ENCODE measurements around the gene TNFRSF13B. TPM values are rescaled to one million over a fixed set of nuclear protein-coding genes. Genes with fewer than 3 reads are reported as not detected.

TNFRSF13B gene
- total RNA-seq, 1 donor from 2014 or later: not detected

DNA sequence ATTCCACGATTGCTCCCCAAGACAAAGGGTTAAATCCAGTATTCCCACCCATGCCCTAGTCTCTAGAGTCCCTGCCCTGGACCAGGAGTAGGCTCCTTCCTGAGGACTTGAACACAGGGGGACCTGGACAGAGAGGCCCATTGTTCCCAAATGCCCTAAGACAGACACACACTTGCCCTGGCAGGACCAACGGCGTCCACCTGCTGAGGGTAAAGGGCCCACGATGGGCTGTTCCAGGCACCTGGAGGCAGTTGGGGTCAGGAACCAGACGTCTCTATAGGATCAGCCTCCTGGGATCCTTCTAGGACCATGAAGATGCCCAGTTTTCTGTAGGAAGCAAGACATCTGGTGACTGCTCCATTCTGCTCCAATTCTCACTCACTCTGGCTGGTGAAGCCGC is 39.3 kb downstream of the TNFRSF13B start:
- ATAC-seq: no peak
- DNase-seq: no peak
- intact Hi-C loops (cut with micrococcal nuclease): no loop called here

DNA sequence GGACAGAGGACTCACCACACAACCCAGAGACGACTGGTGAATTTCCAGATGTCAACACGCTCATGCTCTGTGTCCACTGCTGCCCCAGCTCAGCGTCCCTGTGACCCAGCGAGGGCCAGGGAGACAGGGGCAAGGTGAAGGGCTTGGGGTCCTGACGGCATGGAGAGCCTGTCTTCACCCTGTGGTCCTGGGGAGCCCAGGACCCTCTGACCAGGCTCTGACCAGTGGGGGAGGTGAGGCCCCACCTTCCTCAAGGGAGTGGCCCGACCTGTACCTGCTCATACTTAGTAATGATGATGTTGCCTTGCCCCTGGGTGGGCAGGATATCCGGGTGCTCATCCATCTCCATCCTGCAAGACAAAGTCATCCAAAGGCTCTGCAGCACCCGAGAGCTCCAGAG is 39.8 kb downstream of the TNFRSF13B start:
- DNase-seq (peak; percentile 6), ATAC-seq (no peak)
- intact Hi-C loops (cut with micrococcal nuclease): no loop called here

DNA sequence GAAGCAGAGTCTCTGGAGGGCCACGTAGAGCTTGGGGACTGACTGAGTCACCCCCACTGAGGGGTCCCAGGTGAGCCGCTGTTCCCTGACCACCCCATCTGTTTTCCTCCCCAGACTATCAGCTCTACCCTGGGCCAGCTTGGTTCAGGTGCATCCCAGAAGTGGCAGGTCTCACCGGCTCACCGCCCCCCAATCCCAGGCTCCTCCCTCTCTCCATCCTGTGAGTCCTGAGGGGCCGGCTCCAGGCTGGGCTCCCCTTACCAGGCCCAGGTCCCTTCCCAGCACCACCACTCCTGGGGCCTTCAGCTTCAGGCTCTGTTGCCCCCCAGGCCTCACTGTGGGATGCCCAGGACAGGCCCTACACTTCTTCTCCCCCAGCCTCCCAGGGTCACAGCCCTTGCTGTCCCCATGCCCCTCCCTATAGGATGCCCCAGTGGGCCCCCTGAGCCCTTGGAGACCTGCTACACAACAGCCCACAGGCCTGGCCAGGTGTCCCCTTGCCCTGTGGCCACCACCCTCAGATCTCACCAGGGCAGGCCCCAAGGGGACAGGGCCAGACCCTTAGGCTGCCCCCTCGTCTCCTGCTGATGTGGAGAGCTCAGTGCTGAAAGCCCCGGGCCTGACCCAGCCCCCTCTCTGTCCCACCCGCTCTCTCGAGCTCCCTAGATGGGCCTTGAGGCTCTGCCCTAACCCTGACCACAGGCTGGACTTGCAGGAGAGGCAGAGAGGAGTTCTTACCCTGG is 40.4 kb downstream of the TNFRSF13B start:
- no peak for ATAC-seq
- peak; percentile 20 for DNase-seq
- intact Hi-C loops (cut with micrococcal nuclease): no loop called here

DNA sequence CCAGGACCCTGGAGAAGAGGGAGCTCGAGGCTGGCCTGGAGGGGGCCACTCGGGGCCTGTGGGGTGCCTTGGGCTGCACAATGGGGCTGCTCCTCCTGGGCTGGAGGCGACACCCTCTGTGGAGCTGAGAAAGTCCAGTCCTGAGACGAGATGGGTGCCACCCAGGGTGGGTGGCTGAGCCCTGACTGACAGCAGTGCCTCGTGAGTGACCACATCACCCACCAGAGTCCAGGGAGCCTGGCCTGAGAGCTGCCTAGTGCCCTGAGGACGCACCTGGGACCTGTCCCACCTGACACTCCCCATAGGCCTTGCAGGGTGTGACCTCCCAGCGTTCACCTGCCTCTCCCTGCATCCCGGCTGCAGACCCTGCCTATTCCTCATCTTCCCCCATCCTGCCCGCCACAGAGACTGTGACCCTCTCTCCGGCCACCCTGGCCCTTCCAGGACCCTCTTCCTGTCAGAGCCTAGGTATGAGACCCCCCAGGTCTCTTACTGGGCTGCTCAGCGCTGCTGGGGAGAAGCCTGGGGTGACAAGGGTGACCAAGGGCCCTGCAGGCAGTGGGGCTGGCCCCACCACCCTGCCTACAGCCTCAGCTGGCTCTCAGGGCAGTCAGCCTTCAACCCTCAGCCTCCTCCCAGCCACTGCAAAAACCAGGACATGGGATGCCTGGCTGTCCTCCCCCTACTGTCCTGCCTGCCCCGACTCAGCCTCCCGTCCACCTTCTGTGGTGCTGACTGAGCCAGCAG is 41.2 kb downstream of the TNFRSF13B start:
- peak; percentile 20 for DNase-seq
- ATAC-seq: no peak
- intact Hi-C loops (cut with micrococcal nuclease): no loop called here

- intact Hi-C loops (cut with micrococcal nuclease): no loop called here
- DNase-seq: peak; percentile 10
- no peak for ATAC-seq
Measured at GRCh38 chr17:16929757-16930520, 42.0 kb downstream of the TNFRSF13B start.

GRCh38 chr17:16929035-16929680 is 42.8 kb downstream of the TNFRSF13B start:
- DNase-seq (peak; percentile 26), ATAC-seq (no peak)
- intact Hi-C loops (cut with micrococcal nuclease): no loop called here

GRCh38 chr17:16928406-16929034 is 43.4 kb downstream of the TNFRSF13B start:
- DNase-seq (peak; percentile 22), ATAC-seq (peak; percentile 34)
- intact Hi-C loops (cut with micrococcal nuclease): no loop called here

DNA sequence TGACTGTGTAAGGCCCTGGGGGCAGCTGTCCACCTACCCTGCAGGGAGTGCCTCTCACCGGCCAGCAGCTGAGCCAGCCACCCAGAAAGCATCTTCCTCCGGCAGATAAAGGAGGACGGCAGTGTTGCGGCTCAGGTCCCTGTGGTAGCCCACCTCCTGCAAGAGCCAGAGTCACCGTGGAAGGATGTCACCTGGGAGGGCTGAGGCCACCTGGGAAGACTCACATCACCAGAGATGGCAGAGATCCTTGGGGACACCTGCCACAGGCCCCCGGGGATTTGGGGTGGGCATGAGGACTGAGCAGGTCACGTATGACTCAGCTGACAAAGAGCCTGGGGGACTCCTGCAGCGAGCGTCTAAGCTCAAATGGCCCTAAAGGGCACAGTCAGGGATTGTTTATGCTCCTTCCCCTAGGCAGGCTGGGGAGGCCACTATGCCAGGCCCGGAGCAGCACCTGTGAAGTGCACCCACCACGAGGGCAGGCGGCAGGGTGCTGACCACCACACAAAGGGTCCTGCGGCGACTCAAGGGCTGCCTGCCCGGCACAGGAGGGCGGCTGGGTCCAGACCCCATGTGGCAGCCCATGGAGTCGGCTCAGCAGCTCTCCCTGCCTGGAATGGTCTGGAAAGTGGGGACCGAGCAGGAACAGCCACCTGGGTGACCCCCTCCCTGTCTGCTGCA is 44.1 kb downstream of the TNFRSF13B start:
- intact Hi-C loops (cut with micrococcal nuclease): no loop called here
- ATAC-seq (no peak), DNase-seq (peak; percentile 18)

- intact Hi-C loops (cut with micrococcal nuclease): no loop called here
- ATAC-seq: no peak
- DNase-seq: peak; percentile 13
Measured at GRCh38 chr17:16926571-16927451, 45.1 kb downstream of the TNFRSF13B start.

DNA sequence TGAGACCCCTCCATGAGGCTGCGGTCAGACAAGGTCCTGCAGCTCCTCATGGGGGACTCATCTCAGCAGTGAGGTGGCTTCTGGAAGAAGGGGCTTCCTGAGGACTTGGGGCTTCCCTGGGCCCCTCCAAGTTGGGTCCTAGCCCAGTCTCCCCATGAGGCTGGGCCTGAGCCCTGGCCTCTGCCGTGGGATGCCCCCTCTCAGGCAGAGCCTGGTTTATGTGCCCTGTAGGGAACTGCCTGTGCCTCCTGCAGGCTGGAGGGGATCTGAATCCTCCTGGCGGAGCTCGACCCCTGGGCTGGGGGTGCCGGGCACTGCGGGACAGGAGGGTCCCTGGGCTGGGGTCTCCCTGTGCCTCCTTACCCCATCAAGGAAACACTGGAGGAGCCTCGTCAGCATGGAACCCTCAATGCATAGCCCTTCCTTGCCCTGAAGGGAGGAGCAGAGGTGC is 45.8 kb downstream of the TNFRSF13B start:
- peak; percentile 11 for DNase-seq
- intact Hi-C loops (cut with micrococcal nuclease): no loop called here

DNA sequence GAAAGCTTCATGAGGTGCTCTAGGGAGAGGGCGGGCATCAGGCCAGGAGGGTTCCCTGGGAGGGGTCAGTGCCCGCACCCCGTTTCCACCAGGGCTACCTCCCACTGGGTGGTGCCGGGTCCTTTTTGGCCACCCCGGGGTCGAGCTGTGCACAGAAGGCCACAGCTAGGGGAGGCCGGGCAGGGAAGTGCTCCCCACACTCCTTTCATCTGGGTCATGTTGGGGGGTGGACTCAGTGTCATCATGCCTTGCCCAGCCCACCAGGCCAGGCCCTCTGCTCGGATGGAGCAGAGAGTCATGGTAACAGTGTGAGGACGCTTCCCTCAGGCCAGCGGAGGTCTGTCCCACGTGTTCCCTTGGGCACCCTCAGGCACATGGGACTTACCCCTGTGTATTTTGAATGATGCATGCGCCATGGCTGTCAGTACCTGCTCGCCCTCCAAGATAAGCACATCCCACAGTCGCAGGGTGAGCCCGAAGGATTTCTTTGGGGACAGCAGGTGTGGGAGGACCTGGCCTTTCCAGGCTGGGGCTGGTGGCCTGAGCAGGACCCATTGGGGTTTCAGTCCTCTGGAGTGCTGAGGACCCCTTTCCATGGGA is 46.4 kb downstream of the TNFRSF13B start:
- ATAC-seq: no peak
- intact Hi-C loops (cut with micrococcal nuclease): no loop called here
- DNase-seq: peak; percentile 12

More for the DNA sequence above, 45.8 kb downstream of the TNFRSF13B start:
- ATAC-seq: no peak

GRCh38 chr17:16924696-16925440 is 47.0 kb downstream of the TNFRSF13B start:
- intact Hi-C loops (cut with micrococcal nuclease): no loop called here
- no peak for ATAC-seq
- DNase-seq: peak; percentile 13

DNA sequence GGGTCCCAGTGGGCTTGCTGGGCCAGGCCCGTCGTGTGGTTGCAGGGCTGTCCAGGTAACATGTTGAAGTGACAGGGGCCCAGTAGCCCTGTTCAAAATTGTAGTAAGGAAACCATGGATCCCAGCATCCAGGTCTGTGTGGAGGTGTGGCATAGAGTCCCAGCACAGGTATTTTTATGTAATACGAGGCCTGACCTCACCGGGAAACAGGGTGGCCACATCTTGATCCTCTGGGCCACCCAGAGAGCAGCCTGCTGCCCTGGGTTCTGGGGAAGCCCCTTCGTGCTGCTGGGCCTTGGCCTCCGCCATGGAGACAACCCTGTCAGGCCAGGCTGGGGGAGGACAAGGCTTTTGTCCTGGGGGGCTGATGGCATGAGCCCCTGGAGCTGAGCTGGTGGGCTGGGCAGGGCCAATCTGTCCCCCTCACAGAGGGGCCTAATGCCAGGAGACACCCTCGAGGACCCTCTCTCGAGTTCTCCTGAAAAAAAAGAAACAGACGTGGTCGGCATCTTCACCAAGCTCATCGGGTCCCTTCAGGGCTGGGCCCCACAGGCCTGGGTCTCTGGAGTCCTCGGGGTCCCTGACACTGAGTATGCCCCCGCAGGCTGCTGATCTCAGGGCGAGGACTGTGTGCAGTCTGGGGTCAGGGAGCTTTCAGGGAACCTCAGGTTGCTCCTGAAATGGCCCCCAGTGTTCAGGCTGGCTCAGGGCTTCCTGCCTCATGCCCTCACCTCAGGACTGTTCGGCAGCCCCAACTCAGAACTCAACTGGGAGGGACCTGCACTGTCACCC is 47.8 kb downstream of the TNFRSF13B start:
- ATAC-seq (no peak), DNase-seq (peak; percentile 14)
- intact Hi-C loops (cut with micrococcal nuclease): no loop called here

DNA sequence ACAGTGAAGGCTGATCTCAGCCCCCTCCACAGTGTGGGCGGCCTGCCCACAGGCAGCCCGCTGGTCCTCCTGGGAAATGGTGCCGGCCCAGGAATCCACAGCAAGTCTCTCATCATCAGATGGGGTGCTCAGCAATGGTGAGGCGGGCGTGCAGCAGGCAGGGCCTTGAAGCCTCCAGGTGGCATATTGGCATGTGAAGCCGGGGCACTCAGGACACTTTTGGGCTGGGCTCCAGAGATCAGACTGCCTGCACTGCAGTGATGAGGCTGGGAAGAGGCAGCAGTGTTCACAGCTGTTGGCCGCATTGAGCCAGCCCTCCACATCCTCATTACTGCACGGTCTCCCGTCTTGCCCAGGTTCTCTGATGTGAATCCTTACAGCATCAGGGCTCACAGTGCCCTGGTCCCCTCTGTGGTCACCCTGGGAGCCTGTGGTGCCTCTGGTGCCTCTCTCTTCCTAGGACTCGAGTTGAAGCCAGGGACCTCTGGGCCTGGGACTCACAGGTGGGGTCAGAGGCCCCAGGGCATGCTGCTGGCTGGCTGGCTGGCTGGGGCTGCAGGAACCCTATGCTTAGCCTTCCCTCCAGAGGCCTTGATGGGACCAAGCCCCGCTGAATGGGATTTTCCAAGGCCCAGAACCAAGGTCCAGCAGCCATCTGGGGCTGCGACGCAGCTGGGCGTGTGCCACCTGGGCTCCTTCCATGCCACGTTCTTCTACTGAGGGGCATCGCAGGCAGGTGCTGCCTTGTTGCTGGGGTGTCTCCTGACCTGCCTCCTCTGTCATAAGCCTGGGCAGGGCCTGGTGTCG is 48.6 kb downstream of the TNFRSF13B start:
- intact Hi-C loops (cut with micrococcal nuclease): no loop called here
- ATAC-seq (no peak), DNase-seq (peak; percentile 18)

Measured in left ventricle myocardium superior (tissue), 1 donor.